HepG2 (cell line): Measurements from ENCODE around the gene CABP4. TPM values are rescaled to one million over a fixed set of nuclear protein-coding genes. Genes with fewer than 3 reads are reported as not detected.

Experiments used
- ELF1 ChIP-seq: sonication (generic); formaldehyde crosslinking; IDR thresholded peaks from 2 replicates; pipeline ENCODE4 v1.4.0; 2020; ENCODE audit warnings: missing genetic modification reagents
- FOSL2 ChIP-seq: sonication (generic); formaldehyde crosslinking; IDR thresholded peaks from 2 replicates; pipeline ENCODE4 v1.4.0; 2020; ENCODE audit warnings: missing genetic modification reagents
- FOXA3 ChIP-seq: IDR thresholded peaks from 2 replicates; pipeline ENCODE4 v1.6.1; 2016; ENCODE audit warnings: missing genetic modification reagents, missing compliant biosample characterization
- HMG20B ChIP-seq: conservative IDR thresholded peaks from 2 replicates; pipeline ENCODE4 v1.6.1; 2016; ENCODE audit warnings: missing genetic modification reagents, missing compliant biosample characterization
- KDM2A ChIP-seq: sonication (generic); formaldehyde crosslinking; IDR thresholded peaks from 2 replicates; pipeline ENCODE4 v1.4.0; 2020; ENCODE audit warnings: low read depth, missing genetic modification reagents, borderline replicate concordance
- NFIB ChIP-seq: sonication (generic); formaldehyde crosslinking; IDR thresholded peaks from 2 replicates; pipeline ENCODE4 v1.9.0; 2021; ENCODE audit warnings: missing genetic modification reagents, mild to moderate bottlenecking, borderline replicate concordance
- PHF8 ChIP-seq: sonication (generic); formaldehyde crosslinking; IDR thresholded peaks from 2 replicates; pipeline ENCODE4 v1.5.0; 2020; ENCODE audit warnings: missing genetic modification reagents
- RARA ChIP-seq: IDR thresholded peaks from 2 replicates; pipeline ENCODE4 v1.6.1; 2016; ENCODE audit warnings: missing genetic modification reagents, missing compliant biosample characterization
- TEAD2 ChIP-seq: sonication (generic); formaldehyde crosslinking; IDR thresholded peaks from 2 replicates; pipeline ENCODE4 v1.9.0; 2021; ENCODE audit warnings: missing genetic modification reagents
- ZKSCAN1 ChIP-seq: fragments of 150-350 bp; IDR thresholded peaks from 2 replicates; pipeline ENCODE4 v1.6.1; 2014; ENCODE audit warnings: low read length
- ZNF143 ChIP-seq: sonication (generic); formaldehyde crosslinking; IDR thresholded peaks from 2 replicates; pipeline ENCODE4 v1.4.0; 2020; ENCODE audit warnings: missing genetic modification reagents
- ZNF235 ChIP-seq: sonication (generic); formaldehyde crosslinking; IDR thresholded peaks from 2 replicates; pipeline ENCODE4 v1.8.1; 2023; ENCODE audit warnings: mild to moderate bottlenecking, missing genetic modification reagents, borderline replicate concordance
- polyA plus RNA-seq, 8 experiments: library from polyadenylated mRNA; depleted of rRNA in 3 of 8; stranded (reverse) in 7 of 8; unstranded in 1 of 8; fragments of >200 nt; fragmentation: Illumina TruSeq in 4 of 8; extraction: Trizol in 4 of 8; gene quantifications; 2 replicates each; pipeline versions ENCODE4 v1.2.1 to v1.2.3, GENCODE V29; 2011 to 2016; ENCODE audit warnings: low read depth in 4 of 8, missing spikeins in 1 of 8, mixed read lengths in 1 of 8; ENCODE audit not compliant: insufficient read depth in 1 of 8
- total RNA-seq, 5 experiments: library from RNA; depleted of rRNA; stranded (reverse); fragments of >200 nt; fragmentation: Illumina TruSeq; extraction: Trizol; gene quantifications; 2 replicates each; pipeline ENCODE4 v1.2.3, GENCODE V29; 2016; ENCODE audit warnings: low read depth in 1 of 5
- TF ChIP-seq, protein P1 (sequence below): IDR thresholded peaks from 2 replicates; pipeline ENCODE4 v1.6.1; 2016; ENCODE audit warnings: missing compliant biosample characterization, missing genetic modification reagents, borderline replicate concordance
- TF ChIP-seq, protein P2 (sequence below): sonication (generic); formaldehyde crosslinking; IDR thresholded peaks from 2 replicates; pipeline ENCODE4 v1.4.0; 2020; ENCODE audit warnings: missing genetic modification reagents, borderline replicate concordance
- TF ChIP-seq, protein P3 (sequence below): sonication (generic); formaldehyde crosslinking; IDR thresholded peaks from 2 replicates; pipeline ENCODE4 v1.4.0; 2020; ENCODE audit warnings: missing genetic modification reagents
- TF ChIP-seq, protein P4 (sequence below): sonication (generic); formaldehyde crosslinking; IDR thresholded peaks from 2 replicates; pipeline ENCODE4 v1.4.0; 2020; ENCODE audit warnings: low read depth, missing genetic modification reagents

Gene CABP4
- total and polyA plus RNA-seq, 2 of the 13 experiments (the other 11 are each of a cell fraction or from before 2014, with no cell fraction given): not detected

DNA sequence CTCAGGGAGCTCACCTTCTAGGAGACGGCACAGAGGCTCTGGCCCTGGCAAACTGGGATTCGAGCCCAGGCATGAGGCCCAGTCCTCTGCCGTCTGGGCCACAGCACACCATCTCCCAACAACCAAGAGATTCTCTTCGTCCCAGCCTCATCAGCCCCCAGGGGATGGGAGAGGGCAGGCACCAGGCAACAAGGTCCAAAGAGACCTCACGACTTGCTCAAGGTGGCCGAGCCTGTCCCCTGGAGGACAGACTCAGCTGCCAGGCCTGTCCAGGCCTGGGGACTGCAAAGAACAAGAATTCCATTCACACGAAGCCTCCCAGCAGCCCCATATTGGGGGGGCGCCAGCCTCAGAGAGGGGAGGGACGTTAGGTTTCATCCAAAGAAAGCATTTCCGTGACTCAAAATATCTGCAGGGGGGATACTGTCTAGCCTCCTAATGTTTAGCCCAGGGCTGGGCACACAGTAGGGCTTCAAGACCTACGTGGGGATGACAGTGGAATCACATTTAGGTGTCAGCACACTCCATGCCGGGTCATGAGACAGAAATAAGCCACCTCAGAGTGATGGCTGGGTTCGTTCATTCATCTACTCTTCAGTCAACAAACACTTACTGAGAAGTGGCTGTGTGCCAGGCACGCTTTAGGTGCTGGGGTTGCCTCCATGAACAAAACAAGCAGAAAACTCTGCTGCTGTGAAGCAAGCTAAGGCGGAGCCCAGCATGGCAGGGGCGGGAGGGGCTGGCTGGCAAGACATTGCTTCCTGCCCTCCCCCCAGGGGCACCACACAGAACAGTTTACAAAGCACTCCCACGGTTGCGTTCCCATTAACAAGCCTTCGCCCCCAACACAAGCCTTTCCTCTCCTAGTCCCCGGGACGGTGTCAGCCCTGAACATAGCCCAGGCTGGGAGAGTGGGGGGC lies 38.5 kb upstream of the CABP4 start (continued):
- TF ChIP-seq ELF1 (no peak), FOXA3 (CRISPR knock-in tag) (peak; percentile 28; the same call in 1 of the 2 replicates), ZNF235 (no peak), PHF8 (CRISPR knock-in tag) (0 out of 2 replicates have a peak, but pooled peaks have one; percentile 16), NFIB (CRISPR knock-in tag) (0 out of 2 replicates have a peak, but pooled peaks have one; percentile 55), ZKSCAN1 (peak; percentile 86), ZNF143 (CRISPR knock-in tag) (no peak), HMG20B (CRISPR knock-in tag) (0 out of 2 replicates have a peak, but pooled peaks have one; percentile 21), FOSL2 (CRISPR knock-in tag) (no peak), RARA (CRISPR knock-in tag) (no peak), KDM2A (CRISPR knock-in tag) (peak; percentile 38; the same call in 1 of the 2 replicates), TEAD2 (CRISPR knock-in tag) (no peak)
- TF ChIP-seq, protein P1, sequence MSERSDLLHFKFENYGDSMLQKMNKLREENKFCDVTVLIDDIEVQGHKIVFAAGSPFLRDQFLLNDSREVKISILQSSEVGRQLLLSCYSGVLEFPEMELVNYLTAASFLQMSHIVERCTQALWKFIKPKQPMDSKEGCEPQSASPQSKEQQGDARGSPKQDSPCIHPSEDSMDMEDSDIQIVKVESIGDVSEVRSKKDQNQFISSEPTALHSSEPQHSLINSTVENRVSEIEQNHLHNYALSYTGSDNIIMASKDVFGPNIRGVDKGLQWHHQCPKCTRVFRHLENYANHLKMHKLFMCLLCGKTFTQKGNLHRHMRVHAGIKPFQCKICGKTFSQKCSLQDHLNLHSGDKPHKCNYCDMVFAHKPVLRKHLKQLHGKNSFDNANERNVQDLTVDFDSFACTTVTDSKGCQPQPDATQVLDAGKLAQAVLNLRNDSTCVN: no peak
- TF ChIP-seq, protein P2, sequence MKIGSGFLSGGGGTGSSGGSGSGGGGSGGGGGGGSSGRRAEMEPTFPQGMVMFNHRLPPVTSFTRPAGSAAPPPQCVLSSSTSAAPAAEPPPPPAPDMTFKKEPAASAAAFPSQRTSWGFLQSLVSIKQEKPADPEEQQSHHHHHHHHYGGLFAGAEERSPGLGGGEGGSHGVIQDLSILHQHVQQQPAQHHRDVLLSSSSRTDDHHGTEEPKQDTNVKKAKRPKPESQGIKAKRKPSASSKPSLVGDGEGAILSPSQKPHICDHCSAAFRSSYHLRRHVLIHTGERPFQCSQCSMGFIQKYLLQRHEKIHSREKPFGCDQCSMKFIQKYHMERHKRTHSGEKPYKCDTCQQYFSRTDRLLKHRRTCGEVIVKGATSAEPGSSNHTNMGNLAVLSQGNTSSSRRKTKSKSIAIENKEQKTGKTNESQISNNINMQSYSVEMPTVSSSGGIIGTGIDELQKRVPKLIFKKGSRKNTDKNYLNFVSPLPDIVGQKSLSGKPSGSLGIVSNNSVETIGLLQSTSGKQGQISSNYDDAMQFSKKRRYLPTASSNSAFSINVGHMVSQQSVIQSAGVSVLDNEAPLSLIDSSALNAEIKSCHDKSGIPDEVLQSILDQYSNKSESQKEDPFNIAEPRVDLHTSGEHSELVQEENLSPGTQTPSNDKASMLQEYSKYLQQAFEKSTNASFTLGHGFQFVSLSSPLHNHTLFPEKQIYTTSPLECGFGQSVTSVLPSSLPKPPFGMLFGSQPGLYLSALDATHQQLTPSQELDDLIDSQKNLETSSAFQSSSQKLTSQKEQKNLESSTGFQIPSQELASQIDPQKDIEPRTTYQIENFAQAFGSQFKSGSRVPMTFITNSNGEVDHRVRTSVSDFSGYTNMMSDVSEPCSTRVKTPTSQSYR (CRISPR knock-in tag): no peak
- TF ChIP-seq, protein P3, sequence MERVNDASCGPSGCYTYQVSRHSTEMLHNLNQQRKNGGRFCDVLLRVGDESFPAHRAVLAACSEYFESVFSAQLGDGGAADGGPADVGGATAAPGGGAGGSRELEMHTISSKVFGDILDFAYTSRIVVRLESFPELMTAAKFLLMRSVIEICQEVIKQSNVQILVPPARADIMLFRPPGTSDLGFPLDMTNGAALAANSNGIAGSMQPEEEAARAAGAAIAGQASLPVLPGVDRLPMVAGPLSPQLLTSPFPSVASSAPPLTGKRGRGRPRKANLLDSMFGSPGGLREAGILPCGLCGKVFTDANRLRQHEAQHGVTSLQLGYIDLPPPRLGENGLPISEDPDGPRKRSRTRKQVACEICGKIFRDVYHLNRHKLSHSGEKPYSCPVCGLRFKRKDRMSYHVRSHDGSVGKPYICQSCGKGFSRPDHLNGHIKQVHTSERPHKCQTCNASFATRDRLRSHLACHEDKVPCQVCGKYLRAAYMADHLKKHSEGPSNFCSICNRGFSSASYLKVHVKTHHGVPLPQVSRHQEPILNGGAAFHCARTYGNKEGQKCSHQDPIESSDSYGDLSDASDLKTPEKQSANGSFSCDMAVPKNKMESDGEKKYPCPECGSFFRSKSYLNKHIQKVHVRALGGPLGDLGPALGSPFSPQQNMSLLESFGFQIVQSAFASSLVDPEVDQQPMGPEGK (CRISPR knock-in tag): peak; percentile 53
- TF ChIP-seq, protein P4, sequence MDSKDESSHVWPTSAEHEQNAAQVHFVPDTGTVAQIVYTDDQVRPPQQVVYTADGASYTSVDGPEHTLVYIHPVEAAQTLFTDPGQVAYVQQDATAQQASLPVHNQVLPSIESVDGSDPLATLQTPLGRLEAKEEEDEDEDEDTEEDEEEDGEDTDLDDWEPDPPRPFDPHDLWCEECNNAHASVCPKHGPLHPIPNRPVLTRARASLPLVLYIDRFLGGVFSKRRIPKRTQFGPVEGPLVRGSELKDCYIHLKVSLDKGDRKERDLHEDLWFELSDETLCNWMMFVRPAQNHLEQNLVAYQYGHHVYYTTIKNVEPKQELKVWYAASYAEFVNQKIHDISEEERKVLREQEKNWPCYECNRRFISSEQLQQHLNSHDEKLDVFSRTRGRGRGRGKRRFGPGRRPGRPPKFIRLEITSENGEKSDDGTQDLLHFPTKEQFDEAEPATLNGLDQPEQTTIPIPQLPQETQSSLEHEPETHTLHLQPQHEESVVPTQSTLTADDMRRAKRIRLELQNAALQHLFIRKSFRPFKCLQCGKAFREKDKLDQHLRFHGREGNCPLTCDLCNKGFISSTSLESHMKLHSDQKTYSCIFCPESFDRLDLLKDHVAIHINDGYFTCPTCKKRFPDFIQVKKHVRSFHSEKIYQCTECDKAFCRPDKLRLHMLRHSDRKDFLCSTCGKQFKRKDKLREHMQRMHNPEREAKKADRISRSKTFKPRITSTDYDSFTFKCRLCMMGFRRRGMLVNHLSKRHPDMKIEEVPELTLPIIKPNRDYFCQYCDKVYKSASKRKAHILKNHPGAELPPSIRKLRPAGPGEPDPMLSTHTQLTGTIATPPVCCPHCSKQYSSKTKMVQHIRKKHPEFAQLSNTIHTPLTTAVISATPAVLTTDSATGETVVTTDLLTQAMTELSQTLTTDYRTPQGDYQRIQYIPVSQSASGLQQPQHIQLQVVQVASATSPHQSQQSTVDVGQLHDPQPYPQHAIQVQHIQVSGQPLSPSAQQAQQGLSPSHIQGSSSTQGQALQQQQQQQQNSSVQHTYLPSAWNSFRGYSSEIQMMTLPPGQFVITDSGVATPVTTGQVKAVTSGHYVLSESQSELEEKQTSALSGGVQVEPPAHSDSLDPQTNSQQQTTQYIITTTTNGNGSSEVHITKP (CRISPR knock-in tag): peak; percentile 25; the same call in 1 of the 2 replicates
